AG09309 (cell line): ENCODE measurements around the gene CMTM5.

Source experiments
- DNase-seq: peaks from one replicate; pipeline ENCODE4 v3.0.0-alpha.2; 2010; ENCODE audit warnings: low read depth
- H3K4me3 ChIP-seq: 2 replicates; pipeline ENCODE4 v1.5.1; 2011; ENCODE audit warnings: mild to moderate bottlenecking, low read depth, low read length, moderate library complexity; ENCODE audit not compliant: control insufficient read depth
- CTCF ChIP-seq: IDR thresholded peaks from 2 replicates; pipeline ENCODE4 v1.5.1; 2011; ENCODE audit warnings: mild to moderate bottlenecking, low read depth, low read length, inconsistent platforms; ENCODE audit not compliant: insufficient read depth, control insufficient read depth; ENCODE audit errors: missing control alignments

CMTM5 gene

DNA sequence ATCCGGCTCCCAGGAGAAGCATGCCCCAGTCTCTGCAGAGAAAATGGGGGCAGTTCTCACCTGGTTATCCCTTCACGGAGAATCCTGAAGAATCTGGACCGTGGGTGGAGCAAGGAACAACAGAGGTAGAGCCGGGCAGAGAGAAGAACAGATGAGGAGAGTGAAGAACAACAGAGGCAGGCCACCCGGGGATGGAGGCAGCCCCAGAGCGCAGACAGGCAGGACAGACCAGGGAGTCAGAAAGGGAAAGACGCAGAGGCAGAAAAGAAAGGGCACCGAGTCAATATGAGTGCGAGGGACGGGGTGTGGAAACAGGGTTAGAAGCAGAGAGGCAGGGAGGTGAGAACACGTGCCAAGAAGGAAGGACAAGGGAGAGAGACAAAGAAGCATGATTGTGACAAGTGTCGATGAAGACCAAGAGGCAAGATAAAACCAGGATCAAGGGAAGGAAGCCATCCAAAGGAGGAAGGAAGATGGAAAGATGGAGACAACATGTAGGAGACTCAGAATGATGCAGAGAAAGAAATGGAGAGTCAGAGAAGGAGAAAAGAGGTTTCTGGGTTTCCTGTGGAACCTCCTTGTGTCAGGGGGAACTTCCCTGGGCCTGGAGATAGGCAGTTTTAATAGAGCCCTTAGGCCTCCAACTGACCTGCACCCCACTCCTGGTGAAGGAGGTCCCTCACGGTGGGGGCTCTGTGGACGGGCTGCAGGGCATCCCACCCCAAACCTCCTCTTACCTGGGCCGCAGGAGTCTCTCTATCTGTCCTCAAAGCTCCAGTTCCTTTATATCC lies 30.9 kb downstream of the CMTM5 start, which contains the start of gene MYH6:
TSS of gene MYH6 (minus strand) at position 758 of the 791 bp plus-strand sequence. CDS start 1,050 bp downstream, outside the sequence.
- no peak for TF ChIP-seq CTCF
- DNase-seq: no peak
- no peak within 1 kb of the TSS for H3K4me3 ChIP-seq

- no peak for TF ChIP-seq CTCF
- DNase-seq: no peak
- H3K4me3 ChIP-seq: no peak overlapping the region
These were observed 31.4 kb downstream of the CMTM5 start for GRCh38 chr14:23408307-23408630.

DNA sequence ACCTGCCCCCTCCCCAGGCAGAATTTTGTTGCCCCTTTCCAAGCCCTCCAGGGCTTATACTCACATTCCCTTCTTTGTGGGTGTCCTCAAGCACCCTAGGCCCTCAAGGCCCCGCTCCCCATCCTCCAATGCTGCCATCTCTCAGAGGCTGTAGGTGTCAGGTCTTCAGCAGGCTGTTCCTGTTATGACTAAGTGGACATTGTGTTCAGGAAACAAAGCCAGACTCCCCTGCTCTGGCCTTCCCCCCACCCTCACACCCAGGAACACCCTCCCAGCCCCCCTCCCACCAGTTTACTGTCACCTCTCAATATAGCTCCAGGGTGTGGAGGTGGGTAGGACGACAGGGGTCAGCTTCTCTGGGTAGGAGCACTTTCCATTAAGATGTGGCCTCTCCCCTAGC lies 32.6 kb downstream of the CMTM5 start:
- TF ChIP-seq CTCF: no peak
- H3K4me3 ChIP-seq: no peak overlapping the region
- no peak for DNase-seq

DNA sequence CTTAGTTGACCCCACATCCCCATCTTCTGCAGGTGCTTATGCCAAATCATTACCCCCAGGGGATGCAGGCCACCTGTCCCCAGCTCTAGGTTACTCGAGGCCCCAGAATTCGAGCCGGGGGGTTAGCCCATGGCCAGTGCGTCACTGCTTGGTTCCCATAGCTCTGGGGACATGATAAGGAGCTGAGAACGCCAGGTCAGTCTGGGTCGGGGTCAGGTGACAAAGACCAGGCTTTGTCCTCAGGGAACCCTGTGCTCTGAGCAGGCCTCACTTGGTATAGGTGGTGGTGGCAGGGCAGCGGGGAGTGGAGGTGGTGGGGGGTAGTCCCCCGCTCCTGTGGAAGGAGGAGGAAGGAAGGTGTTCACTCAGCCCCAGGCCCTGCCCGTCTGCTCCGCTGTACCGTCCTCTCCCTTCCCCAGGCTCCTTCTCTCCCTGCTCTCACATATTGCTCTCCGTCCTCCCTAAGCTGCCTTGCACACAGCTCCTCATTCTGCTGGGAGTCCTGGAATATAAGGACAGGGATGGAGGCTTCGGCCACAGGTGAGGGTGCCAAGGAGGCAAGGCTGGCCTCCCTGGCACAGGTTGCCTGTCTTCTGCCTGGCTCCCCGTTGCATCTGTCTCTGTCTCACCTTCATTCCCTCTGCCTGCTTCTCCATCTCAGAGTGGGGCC lies 33.3 kb downstream of the CMTM5 start:
- H3K4me3 ChIP-seq: no peak overlapping the region
- no peak for TF ChIP-seq CTCF
- no peak for DNase-seq

DNA sequence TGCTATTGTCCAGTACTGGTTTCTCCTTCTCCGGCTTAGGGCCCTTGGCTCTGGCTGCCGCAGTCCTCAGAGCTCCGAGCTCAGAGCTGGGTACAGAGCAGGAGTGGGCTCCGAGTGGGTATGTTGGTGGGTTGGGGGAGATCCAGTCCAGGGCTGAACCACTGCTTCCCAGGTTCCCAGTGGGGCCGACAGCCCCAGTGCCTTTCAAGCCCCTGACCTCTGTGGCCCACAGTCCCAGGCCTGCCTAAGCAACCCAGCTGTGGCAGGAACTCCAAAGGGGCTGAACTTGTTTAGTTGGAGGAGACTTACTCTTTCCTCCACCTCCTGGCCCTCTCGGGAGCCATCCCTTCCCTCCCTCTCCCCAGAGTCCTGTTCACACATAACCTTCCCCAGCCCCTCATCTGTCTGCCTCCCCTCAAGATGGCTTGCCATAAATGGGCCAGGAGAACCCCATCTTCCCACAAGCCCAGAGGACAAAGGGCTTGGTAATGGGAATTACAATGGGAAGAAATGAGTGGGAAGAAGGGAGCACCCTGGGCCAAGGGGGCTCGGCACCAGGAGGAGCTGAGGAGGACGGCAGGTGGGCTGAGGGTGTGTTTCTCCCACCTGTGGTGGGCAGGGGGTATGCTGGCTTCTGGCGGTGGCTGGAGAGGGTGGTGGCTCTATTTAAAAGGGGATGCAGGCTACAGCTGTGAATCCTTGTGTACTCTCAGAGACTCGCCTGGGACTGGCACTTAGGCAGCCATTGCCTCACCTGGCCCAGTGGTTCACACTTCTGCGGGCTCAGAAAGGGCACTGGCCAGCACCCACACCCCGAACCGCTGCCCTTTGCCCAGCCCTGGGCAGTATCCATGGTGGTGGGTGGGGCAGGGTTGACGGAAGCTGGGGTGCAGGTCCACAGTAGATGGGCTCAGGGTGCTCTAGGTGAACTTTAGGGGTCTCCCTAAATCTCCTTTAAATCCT lies 35.0 kb downstream of the CMTM5 start:
- no peak for TF ChIP-seq CTCF
- DNase-seq: no peak
- no peak overlapping the region for H3K4me3 ChIP-seq

GRCh38 chr14:23413681-23414080 lies 36.8 kb downstream of the CMTM5 start:
- no peak overlapping the region for H3K4me3 ChIP-seq
- TF ChIP-seq CTCF: no peak
- DNase-seq: no peak
